Measurements from ENCODE around the gene IRF3.
A peak's percentile ranks its signal among the peaks of the same experiment; 100 is the strongest.

DNA sequence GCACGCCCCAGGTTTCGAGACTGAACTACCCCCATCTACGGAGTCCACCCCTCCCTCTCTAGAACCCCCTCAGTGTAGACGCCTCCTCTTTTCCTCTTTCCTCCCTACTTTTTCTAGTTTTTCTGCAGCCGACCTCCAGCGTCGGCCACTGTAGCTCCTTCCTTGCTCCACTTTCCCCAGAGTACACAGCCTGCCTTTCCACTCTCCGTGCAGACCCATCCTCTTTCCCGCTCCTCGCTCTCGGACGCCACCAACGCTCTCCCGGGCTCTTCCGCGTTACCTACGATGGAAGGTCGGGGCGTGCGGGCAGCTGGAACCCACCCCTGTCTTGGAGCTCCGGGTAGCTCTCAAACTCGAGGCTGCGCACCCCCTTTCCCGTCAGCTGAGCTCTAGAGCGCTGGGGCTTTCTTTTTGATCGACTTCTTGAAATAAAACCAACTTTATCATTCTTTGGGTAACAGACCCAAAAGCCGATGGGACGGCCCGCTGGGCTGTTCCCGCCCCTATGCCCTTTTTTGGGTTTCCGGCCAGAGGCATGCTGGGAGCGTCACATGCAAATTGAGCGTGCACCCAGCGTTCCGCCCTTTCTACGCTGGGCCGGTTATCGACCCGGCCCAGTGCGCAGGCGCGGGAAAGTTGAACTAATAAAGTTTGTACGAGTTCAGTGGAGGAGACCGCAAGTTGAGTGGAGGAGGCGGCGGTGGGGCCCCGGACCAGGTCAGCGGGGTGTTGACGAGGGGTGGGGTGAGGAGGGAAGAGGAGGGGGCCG lies at the start of gene IRF3, which contains the start of gene BCL2L12:
- no peak for TF ChIP-seq SIN3A (IDR thresholded peaks at IDR 0.05; ENCODE audit: borderline replicate concordance, insufficient read depth, low read length)
- TF ChIP-seq TAF1 (IDR thresholded peaks at IDR 0.05; ENCODE audit: borderline replicate concordance, insufficient read depth, low read length), result peak; percentile 34; the same call in 1 of the 2 replicates
- TF ChIP-seq POLR2AphosphoS5 (IDR thresholded peaks at IDR 0.05; ENCODE audit: low read depth, low read length), result peak; percentile 78; the same call in 1 of the 2 replicates
- TF ChIP-seq, protein P1, sequence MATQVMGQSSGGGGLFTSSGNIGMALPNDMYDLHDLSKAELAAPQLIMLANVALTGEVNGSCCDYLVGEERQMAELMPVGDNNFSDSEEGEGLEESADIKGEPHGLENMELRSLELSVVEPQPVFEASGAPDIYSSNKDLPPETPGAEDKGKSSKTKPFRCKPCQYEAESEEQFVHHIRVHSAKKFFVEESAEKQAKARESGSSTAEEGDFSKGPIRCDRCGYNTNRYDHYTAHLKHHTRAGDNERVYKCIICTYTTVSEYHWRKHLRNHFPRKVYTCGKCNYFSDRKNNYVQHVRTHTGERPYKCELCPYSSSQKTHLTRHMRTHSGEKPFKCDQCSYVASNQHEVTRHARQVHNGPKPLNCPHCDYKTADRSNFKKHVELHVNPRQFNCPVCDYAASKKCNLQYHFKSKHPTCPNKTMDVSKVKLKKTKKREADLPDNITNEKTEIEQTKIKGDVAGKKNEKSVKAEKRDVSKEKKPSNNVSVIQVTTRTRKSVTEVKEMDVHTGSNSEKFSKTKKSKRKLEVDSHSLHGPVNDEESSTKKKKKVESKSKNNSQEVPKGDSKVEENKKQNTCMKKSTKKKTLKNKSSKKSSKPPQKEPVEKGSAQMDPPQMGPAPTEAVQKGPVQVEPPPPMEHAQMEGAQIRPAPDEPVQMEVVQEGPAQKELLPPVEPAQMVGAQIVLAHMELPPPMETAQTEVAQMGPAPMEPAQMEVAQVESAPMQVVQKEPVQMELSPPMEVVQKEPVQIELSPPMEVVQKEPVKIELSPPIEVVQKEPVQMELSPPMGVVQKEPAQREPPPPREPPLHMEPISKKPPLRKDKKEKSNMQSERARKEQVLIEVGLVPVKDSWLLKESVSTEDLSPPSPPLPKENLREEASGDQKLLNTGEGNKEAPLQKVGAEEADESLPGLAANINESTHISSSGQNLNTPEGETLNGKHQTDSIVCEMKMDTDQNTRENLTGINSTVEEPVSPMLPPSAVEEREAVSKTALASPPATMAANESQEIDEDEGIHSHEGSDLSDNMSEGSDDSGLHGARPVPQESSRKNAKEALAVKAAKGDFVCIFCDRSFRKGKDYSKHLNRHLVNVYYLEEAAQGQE (IDR thresholded peaks at IDR 0.05; ENCODE audit: insufficient read depth in 1 of 2, low read depth in 2 of 2, low read length in 2 of 2), result no peak
- peak; percentile 33 for TF ChIP-seq FOXP2 (optimal IDR thresholded peaks at IDR 0.05; ENCODE audit: borderline replicate concordance, extremely low read depth, extremely low read length, insufficient read depth)
